ENCODE results near the gene NXN.
"Not testable (repeated sequence)": the region's sequence is repeated elsewhere in the genome, so short reads cannot be mapped to it uniquely, and the experiment has no call there.

The NXN gene

DNA sequence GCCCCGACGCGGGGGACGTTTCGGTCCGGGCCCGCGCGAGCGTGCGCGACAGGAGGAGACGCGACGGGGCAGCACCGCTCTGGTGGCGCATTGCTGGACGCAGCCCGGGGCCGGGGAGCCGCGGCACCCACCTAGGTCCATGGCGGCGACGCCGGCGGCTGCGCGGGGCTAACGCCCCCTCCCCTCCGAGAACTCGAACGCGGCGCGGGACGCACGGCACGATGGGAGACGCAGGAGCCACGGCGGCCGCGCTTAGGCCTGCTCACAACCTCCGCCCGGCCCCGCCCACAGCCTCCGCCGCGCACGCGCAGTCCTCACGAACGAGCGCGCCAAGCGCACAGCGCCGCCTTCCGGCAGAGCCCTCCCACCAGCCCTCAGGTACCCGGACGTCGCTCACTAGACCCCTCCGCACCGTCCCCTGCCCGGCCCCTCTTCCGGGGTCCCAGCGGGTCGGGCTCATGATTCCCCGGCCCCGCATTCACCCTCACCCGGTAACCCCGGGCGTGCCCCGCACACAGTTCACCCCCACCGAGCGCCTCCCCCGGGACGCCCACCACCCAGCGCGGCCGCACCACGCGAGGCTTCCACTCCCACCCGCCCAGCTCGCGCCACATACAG is 227.5 kb downstream of the NXN start, which contains the start of gene GEMIN4:
TSS of gene GEMIN4 (minus strand) at position 263 of the 618 bp plus-strand sequence. CDS start at position 141, 122 bp downstream.
- DNase-seq: peak; percentile 99

DNA sequence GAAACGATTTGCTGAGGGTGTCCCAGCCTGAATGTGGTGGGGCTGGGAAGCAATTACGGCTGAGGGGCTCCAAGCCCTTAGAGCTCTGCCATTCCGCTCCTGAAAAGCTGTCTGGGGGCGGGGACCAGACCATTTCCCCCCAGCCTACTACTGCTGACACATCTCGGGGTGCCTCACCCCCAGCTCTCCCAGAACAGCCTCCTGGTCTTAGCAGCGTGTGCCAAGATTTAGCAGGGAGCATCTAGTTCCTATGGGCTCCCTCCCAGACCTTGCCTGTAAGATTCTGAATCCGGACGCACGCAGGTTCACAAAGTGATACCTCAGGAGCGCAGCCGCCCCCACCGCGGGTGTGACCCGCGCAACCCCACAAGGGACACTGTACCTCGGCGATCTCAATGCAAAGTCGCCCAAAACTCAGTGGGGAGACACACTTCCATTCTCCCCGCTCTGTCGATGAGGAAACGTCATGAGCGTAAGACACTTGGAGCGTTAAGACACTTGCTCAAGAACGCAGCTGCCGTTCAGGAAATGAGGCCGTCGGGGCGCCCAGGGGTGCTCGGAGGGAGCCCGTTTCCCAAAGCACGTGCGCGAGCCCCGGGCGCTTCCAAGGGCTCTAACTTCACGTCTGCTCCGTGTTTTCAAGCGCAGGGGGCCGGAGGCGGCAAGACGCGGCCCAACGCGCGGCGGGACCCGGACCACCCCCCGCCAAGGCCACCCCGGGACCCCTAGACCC is 228.1 kb downstream of the NXN start:
- DNase-seq: peak; percentile 71

DNA sequence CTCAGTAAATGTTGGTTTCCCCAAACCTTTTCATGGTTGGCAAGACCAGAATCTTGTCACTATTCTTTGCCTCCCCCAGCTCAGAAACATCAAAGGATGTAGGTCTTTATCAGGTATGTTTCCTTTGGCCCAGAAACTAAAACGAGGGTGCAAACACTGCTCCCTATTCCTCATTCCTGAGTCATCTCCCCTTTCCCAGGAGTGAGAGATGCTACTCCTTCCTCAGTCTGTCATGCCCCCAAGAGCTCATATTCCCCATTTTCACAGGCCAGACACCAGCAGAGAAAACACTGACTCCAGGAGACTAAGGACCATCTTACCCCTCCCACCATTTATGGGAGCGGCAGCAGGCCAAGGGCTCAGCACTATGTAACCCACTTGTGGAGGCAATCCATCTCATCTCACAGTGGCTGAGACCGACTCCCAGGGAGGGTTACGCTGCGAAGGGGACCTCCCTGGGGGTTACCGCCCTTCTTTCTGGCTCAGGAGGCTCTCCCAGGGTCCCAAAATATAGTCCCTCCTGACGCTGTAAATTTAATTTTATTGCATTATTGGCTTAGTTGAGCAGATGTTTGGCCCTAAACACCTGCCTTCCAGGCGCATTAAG is 229.0 kb downstream of the NXN start:
- DNase-seq: no peak

DNA sequence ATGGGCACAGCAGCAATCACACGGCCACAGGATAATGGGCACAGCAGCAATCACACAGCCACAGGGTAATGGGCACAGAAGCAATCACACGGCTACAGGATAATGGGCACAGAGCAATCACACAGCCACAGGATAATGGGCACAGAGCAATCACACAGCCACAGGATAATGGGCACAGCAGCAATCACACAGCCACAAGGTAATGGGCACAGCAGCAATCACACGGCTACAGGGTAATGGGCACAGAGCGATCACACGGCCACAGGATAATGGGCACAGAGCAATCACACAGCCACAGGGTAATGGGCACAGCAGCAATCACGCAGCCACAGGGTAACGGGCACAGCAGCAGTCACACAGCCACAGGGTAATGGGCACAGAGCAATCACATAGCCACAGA is 230.2 kb downstream of the NXN start:
- not testable (repeated sequence) for DNase-seq
